Liver (tissue), 3 donors: ENCODE results near the gene FOSL2.

Experiments
- FOXA1 ChIP-seq: IDR thresholded peaks from 2 replicates; pipeline ENCODE4 v1.6.1; 2016; ENCODE audit warnings: antibody characterized with exemption
- GABPA ChIP-seq, 2 donors: IDR thresholded peaks in 1 of 2; conservative IDR thresholded peaks in 1 of 2; 2 replicates each; pipeline ENCODE4 v1.6.1; 2016; ENCODE audit warnings: antibody characterized with exemption in 2 of 2, mild to moderate bottlenecking in 1 of 2, moderate library complexity in 1 of 2
- JUND ChIP-seq, 2 donors: IDR thresholded peaks; 2 replicates each; pipeline ENCODE4 v1.6.1; 2016; ENCODE audit warnings: antibody characterized with exemption in 2 of 2
- RAD21 ChIP-seq, 2 donors: IDR thresholded peaks; 2 replicates each; pipeline ENCODE4 v1.6.1; 2016; ENCODE audit warnings: antibody characterized with exemption in 2 of 2, mild to moderate bottlenecking in 2 of 2
- SP1 ChIP-seq: IDR thresholded peaks from 2 replicates; pipeline ENCODE4 v1.6.1; 2018; ENCODE audit warnings: antibody characterized with exemption, mild to moderate bottlenecking
- YY1 ChIP-seq: IDR thresholded peaks from 2 replicates; pipeline ENCODE4 v1.6.1; 2016; ENCODE audit warnings: antibody characterized with exemption, mild to moderate bottlenecking
- TF ChIP-seq, protein P1 (sequence below): IDR thresholded peaks from 2 replicates; pipeline ENCODE4 v1.6.1; 2016; ENCODE audit warnings: antibody characterized with exemption, mild to moderate bottlenecking
- TF ChIP-seq, protein P2 (sequence below): fragments of 150-350 bp; IDR thresholded peaks from 2 replicates; pipeline ENCODE4 v1.5.1; 2017; ENCODE audit warnings: improper control_type of control experiment, low read depth, low read length; ENCODE audit not compliant: missing input control
- TF ChIP-seq, protein P3 (sequence below): IDR thresholded peaks from 2 replicates; pipeline ENCODE4 v1.6.1; 2016; ENCODE audit warnings: antibody characterized with exemption
- donor health status: healthy.
- donor health status: healthy.

DNA sequence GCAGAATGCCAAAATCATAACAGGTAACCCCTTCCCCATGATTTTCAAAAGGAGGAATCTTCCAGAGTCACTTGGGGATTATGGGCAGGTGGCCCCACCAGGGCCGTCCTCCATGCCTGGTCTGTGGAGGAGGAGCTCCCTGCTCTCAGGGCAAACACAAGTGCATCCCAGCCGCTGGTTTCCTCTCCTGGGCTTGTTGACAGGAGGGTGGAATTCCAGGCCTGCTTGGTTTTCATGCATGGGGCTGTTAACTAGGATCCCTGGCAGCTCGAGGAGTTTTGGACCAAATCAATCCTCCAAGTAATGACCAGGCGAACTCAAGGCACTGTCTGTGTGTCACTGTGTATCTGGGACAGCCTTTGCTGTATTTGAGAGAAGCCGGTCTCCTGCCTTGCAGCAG is 45.3 kb downstream of the FOSL2 start:
- TF ChIP-seq, protein P1, sequence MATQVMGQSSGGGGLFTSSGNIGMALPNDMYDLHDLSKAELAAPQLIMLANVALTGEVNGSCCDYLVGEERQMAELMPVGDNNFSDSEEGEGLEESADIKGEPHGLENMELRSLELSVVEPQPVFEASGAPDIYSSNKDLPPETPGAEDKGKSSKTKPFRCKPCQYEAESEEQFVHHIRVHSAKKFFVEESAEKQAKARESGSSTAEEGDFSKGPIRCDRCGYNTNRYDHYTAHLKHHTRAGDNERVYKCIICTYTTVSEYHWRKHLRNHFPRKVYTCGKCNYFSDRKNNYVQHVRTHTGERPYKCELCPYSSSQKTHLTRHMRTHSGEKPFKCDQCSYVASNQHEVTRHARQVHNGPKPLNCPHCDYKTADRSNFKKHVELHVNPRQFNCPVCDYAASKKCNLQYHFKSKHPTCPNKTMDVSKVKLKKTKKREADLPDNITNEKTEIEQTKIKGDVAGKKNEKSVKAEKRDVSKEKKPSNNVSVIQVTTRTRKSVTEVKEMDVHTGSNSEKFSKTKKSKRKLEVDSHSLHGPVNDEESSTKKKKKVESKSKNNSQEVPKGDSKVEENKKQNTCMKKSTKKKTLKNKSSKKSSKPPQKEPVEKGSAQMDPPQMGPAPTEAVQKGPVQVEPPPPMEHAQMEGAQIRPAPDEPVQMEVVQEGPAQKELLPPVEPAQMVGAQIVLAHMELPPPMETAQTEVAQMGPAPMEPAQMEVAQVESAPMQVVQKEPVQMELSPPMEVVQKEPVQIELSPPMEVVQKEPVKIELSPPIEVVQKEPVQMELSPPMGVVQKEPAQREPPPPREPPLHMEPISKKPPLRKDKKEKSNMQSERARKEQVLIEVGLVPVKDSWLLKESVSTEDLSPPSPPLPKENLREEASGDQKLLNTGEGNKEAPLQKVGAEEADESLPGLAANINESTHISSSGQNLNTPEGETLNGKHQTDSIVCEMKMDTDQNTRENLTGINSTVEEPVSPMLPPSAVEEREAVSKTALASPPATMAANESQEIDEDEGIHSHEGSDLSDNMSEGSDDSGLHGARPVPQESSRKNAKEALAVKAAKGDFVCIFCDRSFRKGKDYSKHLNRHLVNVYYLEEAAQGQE: no peak
- TF ChIP-seq, protein P2, sequence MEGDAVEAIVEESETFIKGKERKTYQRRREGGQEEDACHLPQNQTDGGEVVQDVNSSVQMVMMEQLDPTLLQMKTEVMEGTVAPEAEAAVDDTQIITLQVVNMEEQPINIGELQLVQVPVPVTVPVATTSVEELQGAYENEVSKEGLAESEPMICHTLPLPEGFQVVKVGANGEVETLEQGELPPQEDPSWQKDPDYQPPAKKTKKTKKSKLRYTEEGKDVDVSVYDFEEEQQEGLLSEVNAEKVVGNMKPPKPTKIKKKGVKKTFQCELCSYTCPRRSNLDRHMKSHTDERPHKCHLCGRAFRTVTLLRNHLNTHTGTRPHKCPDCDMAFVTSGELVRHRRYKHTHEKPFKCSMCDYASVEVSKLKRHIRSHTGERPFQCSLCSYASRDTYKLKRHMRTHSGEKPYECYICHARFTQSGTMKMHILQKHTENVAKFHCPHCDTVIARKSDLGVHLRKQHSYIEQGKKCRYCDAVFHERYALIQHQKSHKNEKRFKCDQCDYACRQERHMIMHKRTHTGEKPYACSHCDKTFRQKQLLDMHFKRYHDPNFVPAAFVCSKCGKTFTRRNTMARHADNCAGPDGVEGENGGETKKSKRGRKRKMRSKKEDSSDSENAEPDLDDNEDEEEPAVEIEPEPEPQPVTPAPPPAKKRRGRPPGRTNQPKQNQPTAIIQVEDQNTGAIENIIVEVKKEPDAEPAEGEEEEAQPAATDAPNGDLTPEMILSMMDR: no peak
- TF ChIP-seq YY1 (no peak), RAD21 (IDR thresholded peaks at IDR 0.05) (no peak), GABPA (IDR thresholded peaks at IDR 0.05 in 1 of 2, conservative IDR thresholded peaks at IDR 0.05 in 1 of 2) (no peak), SP1 (no peak), JUND (IDR thresholded peaks at IDR 0.05) (no peak), FOXA1 (no peak)
- TF ChIP-seq, protein P3, sequence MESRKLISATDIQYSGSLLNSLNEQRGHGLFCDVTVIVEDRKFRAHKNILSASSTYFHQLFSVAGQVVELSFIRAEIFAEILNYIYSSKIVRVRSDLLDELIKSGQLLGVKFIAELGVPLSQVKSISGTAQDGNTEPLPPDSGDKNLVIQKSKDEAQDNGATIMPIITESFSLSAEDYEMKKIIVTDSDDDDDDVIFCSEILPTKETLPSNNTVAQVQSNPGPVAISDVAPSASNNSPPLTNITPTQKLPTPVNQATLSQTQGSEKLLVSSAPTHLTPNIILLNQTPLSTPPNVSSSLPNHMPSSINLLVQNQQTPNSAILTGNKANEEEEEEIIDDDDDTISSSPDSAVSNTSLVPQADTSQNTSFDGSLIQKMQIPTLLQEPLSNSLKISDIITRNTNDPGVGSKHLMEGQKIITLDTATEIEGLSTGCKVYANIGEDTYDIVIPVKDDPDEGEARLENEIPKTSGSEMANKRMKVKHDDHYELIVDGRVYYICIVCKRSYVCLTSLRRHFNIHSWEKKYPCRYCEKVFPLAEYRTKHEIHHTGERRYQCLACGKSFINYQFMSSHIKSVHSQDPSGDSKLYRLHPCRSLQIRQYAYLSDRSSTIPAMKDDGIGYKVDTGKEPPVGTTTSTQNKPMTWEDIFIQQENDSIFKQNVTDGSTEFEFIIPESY: no peak
